HepG2 (cell line): Measurements from ENCODE around the gene ZBTB32. TPM values are rescaled to one million over a fixed set of nuclear protein-coding genes. Genes with fewer than 3 reads are reported as not detected.

Experiments
- FOSL2 ChIP-seq: sonication (generic); formaldehyde crosslinking; IDR thresholded peaks from 2 replicates; pipeline ENCODE4 v1.4.0; 2020; ENCODE audit warnings: missing genetic modification reagents
- HNRNPL ChIP-seq: fragments of 200-400 bp; formaldehyde crosslinking; IDR thresholded peaks from 2 replicates; pipeline ENCODE4 v1.6.1; 2017; ENCODE audit warnings: mild to moderate bottlenecking, low read depth, low read length
- IKZF1 ChIP-seq: fragments of 450-650 bp; IDR thresholded peaks from 2 replicates; pipeline ENCODE4 v1.7.1; 2016
- MLXIP ChIP-seq: sonication (generic); formaldehyde crosslinking; IDR thresholded peaks from 2 replicates; pipeline ENCODE4 v1.9.0; 2021; ENCODE audit warnings: missing genetic modification reagents, borderline replicate concordance
- NFE2 ChIP-seq: sonication (generic); formaldehyde crosslinking; IDR thresholded peaks from 2 replicates; pipeline ENCODE4 v1.4.0; 2020; ENCODE audit warnings: missing genetic modification reagents
- PCBP2 ChIP-seq: fragments of 200-400 bp; formaldehyde crosslinking; optimal IDR thresholded peaks from 2 replicates; pipeline ENCODE3; 2018; ENCODE audit warnings: low read length, low read depth; ENCODE audit not compliant: poor library complexity, severe bottlenecking
- RARG ChIP-seq: sonication (generic); formaldehyde crosslinking; IDR thresholded peaks from 2 replicates; pipeline ENCODE4 v1.4.0; 2020; ENCODE audit warnings: low read depth, mild to moderate bottlenecking, missing genetic modification reagents
- RCOR2 ChIP-seq: IDR thresholded peaks from 2 replicates; pipeline ENCODE4 v1.6.1; 2016; ENCODE audit warnings: missing biosample characterization, missing genetic modification reagents
- REST ChIP-seq, 2 experiments: IDR thresholded peaks; 2 replicates each; pipeline ENCODE4 v1.6.1; 2011 to 2012; ENCODE audit warnings: low read length in 2 of 2, borderline replicate concordance in 1 of 2, low read depth in 1 of 2, mild to moderate bottlenecking in 1 of 2, moderate library complexity in 1 of 2
- SATB2 ChIP-seq: sonication (generic); formaldehyde crosslinking; IDR thresholded peaks from 2 replicates; pipeline ENCODE4 v1.5.0; 2020; ENCODE audit warnings: missing genetic modification reagents
- TCF7 ChIP-seq: sonication (generic); IDR thresholded peaks from 2 replicates; pipeline ENCODE4 v1.6.1; 2016; ENCODE audit warnings: antibody characterized with exemption, low read depth
- ZC3H4 ChIP-seq: sonication (generic); formaldehyde crosslinking; IDR thresholded peaks from 2 replicates; pipeline ENCODE4 v1.4.0; 2020; ENCODE audit warnings: missing genetic modification reagents, borderline replicate concordance
- ZNF282 ChIP-seq: fragments of 450-650 bp; IDR thresholded peaks from 2 replicates; pipeline ENCODE4 v1.6.1; 2018; ENCODE audit not compliant: partially characterized antibody
- ZNF414 ChIP-seq: sonication (generic); formaldehyde crosslinking; IDR thresholded peaks from 2 replicates; pipeline ENCODE4 v1.5.0; 2020; ENCODE audit warnings: missing genetic modification reagents
- ZNF749 ChIP-seq: sonication (generic); formaldehyde crosslinking; IDR thresholded peaks from 2 replicates; pipeline ENCODE4 v1.8.0; 2022; ENCODE audit warnings: mild to moderate bottlenecking, missing genetic modification reagents, moderate library complexity, borderline replicate concordance
- ZNF780A ChIP-seq: sonication (generic); formaldehyde crosslinking; IDR thresholded peaks from 2 replicates; pipeline ENCODE4 v1.8.0; 2022; ENCODE audit warnings: mild to moderate bottlenecking, missing genetic modification reagents, moderate library complexity
- polyA plus RNA-seq, 8 experiments: library from polyadenylated mRNA; depleted of rRNA in 3 of 8; stranded (reverse) in 7 of 8; unstranded in 1 of 8; fragments of >200 nt; fragmentation: Illumina TruSeq in 4 of 8; extraction: Trizol in 4 of 8; gene quantifications; 2 replicates each; pipeline versions ENCODE4 v1.2.1 to v1.2.3, GENCODE V29; 2011 to 2016; ENCODE audit warnings: low read depth in 4 of 8, missing spikeins in 1 of 8, mixed read lengths in 1 of 8; ENCODE audit not compliant: insufficient read depth in 1 of 8
- total RNA-seq, 5 experiments: library from RNA; depleted of rRNA; stranded (reverse); fragments of >200 nt; fragmentation: Illumina TruSeq; extraction: Trizol; gene quantifications; 2 replicates each; pipeline ENCODE4 v1.2.3, GENCODE V29; 2016; ENCODE audit warnings: low read depth in 1 of 5

Gene ZBTB32
- total and polyA plus RNA-seq, 2 of the 13 experiments (the other 11 are each of a cell fraction or from before 2014, with no cell fraction given) = not detected

- TF ChIP-seq FOSL2 (CRISPR knock-in tag) (no peak), TCF7 (no peak), SATB2 (no peak), RARG (CRISPR knock-in tag) (no peak), ZNF414 (CRISPR knock-in tag) (no peak), RCOR2 (no peak), PCBP2 (no peak), HNRNPL (0 out of 2 replicates have a peak, but pooled peaks have one; percentile 39), MLXIP (CRISPR knock-in tag) (no peak), NFE2 (CRISPR knock-in tag) (no peak), IKZF1 (no peak), ZC3H4 (CRISPR knock-in tag) (no peak), ZNF282 (no peak), ZNF749 (CRISPR knock-in tag) (no peak), ZNF780A (CRISPR knock-in tag) (0 out of 2 replicates have a peak, but pooled peaks have one; percentile 33), REST (IDR thresholded peaks at IDR 0.05; ENCODE audit: borderline replicate concordance in 1 of 2, low read depth in 1 of 2, low read length in 2 of 2) (no peak)
Measured at GRCh38 chr19:35744430-35745327, 40.3 kb downstream of the ZBTB32 start (continued).
